BLaER1 treated with 17β-estradiol and CSF1 and Interleukin-3, amounts not matched to agents 10 nM and 100 nM (cell line): ENCODE measurements around the gene TMED9.

Experiments used
- H3K27ac ChIP-seq, 11 experiments: shearing (Covaris generic); formaldehyde crosslinking; 2 replicates each; pipeline ENCODE4 v1.8.1; 2022
- H3K27me3 ChIP-seq, 11 experiments: shearing (Covaris generic); formaldehyde crosslinking; 2 replicates each; pipeline ENCODE4 v1.8.1; 2022
- H3K36me3 ChIP-seq, 11 experiments: shearing (Covaris generic); formaldehyde crosslinking; 2 replicates each; pipeline ENCODE4 v1.8.1; 2022
- H3K4me1 ChIP-seq, 10 experiments: shearing (Covaris generic); formaldehyde crosslinking; 2 replicates each; pipeline ENCODE4 v1.8.1; 2022
- H3K4me2 ChIP-seq, 11 experiments: shearing (Covaris generic); formaldehyde crosslinking; 2 replicates each; pipeline ENCODE4 v1.8.1; 2022
- H3K4me3 ChIP-seq, 10 experiments: shearing (Covaris generic); formaldehyde crosslinking; 2 replicates each; pipeline ENCODE4 v1.8.1; 2022
- H3K9ac ChIP-seq, 11 experiments: shearing (Covaris generic); formaldehyde crosslinking; 2 replicates each; pipeline ENCODE4 v1.8.1; 2022
- H3K9me3 ChIP-seq, 11 experiments: shearing (Covaris generic); formaldehyde crosslinking; replicated peaks in 1 of 11; 2 replicates each; pipeline ENCODE4 v1.8.1; 2022
- H4K20me1 ChIP-seq, 11 experiments: shearing (Covaris generic); formaldehyde crosslinking; 2 replicates each; pipeline ENCODE4 v1.8.1; 2022
- Cebpa-rat ChIP-seq, 11 experiments: shearing (Covaris generic); IDR thresholded peaks; 2 replicates each; pipeline ENCODE4 v1.8.1; 2022

TMED9 gene

DNA sequence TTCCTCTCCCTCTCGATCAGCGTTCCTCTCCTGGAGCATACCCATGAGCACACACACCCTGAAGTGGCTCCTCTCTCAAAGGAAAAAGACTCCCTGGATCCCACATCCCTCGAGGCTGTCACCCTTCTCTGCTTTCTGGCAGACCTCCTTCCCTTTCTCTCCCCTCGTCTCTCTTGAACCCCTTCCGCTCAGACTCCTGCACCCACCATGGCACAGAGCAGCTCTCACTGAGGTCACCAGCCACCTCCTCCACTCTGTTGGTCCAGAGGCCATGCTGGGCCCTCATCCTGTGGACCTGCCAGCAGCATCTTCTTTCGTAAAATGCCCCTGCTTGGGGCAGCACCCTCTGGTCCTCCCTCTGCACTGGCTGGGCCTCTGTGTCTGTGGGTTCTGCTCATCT, 13.7 kb downstream of the TMED9 start:
- TF ChIP-seq Cebpa-rat (IDR thresholded peaks at IDR 0.05), result no peak
- Histone ChIP-seq H3K9ac (peak overlapping the region in 4 of 11 experiments; percentile 7 to 51 (median 14); a peak in 3 of 22 replicates), H3K36me3 (peaks cover 0 to 50% (median 23%) of the 10 kb centered on the region in 11 experiments; a peak in 19 of 22 replicates), H4K20me1 (peaks cover 0 to 81% (median 42%) of the 10 kb centered on the region in 11 experiments; a peak in 16 of 22 replicates), H3K4me1 (peaks cover 35 to 63% (median 54%) of the 10 kb centered on the region in 10 experiments), H3K9me3 (no peaks in the 10 kb centered on the region), H3K27me3 (no peaks in the 10 kb centered on the region), H3K4me2 (no peak overlapping the region), H3K27ac (no peak overlapping the region), H3K4me3 (no peak overlapping the region)

GRCh38 chr5:177606071-177607051, 14.4 kb downstream of the TMED9 start:
- H3K9me3 ChIP-seq, result no peaks in the 10 kb centered on the region
- peak overlapping the region in 4 of 11 experiments; percentile 41 to 81 (median 68); a peak in 4 of 22 replicates for H3K4me2 ChIP-seq
- H3K27ac ChIP-seq, result peak overlapping the region in 2 of 11 experiments; percentile 31 to 40; a peak in 3 of 22 replicates
- H4K20me1 ChIP-seq, result peaks cover 0 to 88% (median 36%) of the 10 kb centered on the region in 11 experiments; a peak in 17 of 22 replicates
- peaks cover 28 to 63% (median 54%) of the 10 kb centered on the region in 10 experiments for H3K4me1 ChIP-seq
- no peaks in the 10 kb centered on the region for H3K27me3 ChIP-seq
- peak overlapping the region in 7 of 11 experiments; percentile 5 to 51 (median 18); a peak in 8 of 22 replicates for H3K9ac ChIP-seq
- no peak overlapping the region for H3K4me3 ChIP-seq
- peaks cover 0 to 57% (median 30%) of the 10 kb centered on the region in 11 experiments; a peak in 20 of 22 replicates for H3K36me3 ChIP-seq
- no peak for TF ChIP-seq Cebpa-rat (IDR thresholded peaks at IDR 0.05)

- H3K27ac ChIP-seq, result peak overlapping the region in 3 of 11 experiments; percentile 16 to 40 (median 31); a peak in 4 of 22 replicates
- peak overlapping the region in 6 of 11 experiments; percentile 4 to 51 (median 21); a peak in 5 of 22 replicates for H3K9ac ChIP-seq
- no peaks in the 10 kb centered on the region for H3K9me3 ChIP-seq
- no peak overlapping the region for H3K4me3 ChIP-seq
- H3K4me1 ChIP-seq, result peaks cover 28 to 63% (median 53%) of the 10 kb centered on the region in 10 experiments
- peaks cover 0 to 90% (median 33%) of the 10 kb centered on the region in 11 experiments; a peak in 17 of 22 replicates for H4K20me1 ChIP-seq
- H3K36me3 ChIP-seq, result peaks cover 0 to 64% (median 36%) of the 10 kb centered on the region in 11 experiments; a peak in 21 of 22 replicates
- no peaks in the 10 kb centered on the region for H3K27me3 ChIP-seq
- TF ChIP-seq Cebpa-rat (IDR thresholded peaks at IDR 0.05), result no peak
- peak overlapping the region; percentile 7 to 87 (median 64); a peak in 14 of 22 replicates for H3K4me2 ChIP-seq
Observed at GRCh38 chr5:177607115-177607451, 15.1 kb downstream of the TMED9 start.

DNA sequence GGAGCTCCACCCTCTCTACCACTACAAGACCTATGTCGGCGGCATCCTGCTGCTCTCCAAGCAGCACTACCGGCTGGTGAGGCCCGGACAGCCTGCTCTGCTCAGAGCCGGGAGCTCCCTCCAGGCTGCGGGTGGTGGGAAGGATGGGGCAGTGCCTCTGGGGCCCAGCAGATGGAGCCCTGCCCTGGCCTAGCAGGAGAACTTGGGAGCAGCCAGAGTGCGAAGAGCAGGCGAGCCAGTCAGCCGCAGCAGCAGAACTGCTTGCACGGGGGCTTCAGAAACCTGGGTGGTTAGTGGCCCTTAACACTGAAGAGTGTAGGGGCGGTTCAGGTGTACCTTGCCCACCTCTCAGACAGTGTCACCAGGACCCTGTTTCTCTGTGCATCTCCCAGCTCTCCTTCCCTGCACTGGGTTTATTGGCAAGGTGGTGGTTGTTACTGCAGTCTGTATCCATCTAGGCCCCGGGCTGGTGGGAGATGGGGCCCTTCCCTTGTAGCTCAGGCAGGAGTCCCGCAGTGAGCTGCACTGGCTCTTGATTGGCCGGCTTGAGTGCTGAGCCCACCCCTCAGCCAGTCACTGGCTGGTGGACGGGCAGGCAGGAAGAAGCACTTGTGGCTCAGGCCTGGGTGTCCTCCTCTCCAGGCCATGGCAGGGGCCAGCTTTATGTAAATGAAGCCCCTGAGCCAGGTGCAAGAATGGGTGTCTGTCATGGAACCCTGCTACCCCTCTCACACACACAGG, 15.6 kb downstream of the TMED9 start:
- no peak overlapping the region for H3K4me3 ChIP-seq
- peaks cover 0 to 85% (median 31%) of the 10 kb centered on the region in 11 experiments; a peak in 17 of 22 replicates for H4K20me1 ChIP-seq
- peak overlapping the region; percentile 17 to 87 (median 73); a peak in 21 of 22 replicates for H3K4me2 ChIP-seq
- peak overlapping the region in 8 of 11 experiments; percentile 15 to 67 (median 55); a peak in 9 of 22 replicates for H3K9ac ChIP-seq
- TF ChIP-seq Cebpa-rat (IDR thresholded peaks at IDR 0.05), result no peak
- peaks cover 28 to 67% (median 54%) of the 10 kb centered on the region in 10 experiments for H3K4me1 ChIP-seq
- H3K36me3 ChIP-seq, result peaks cover 0 to 69% (median 36%) of the 10 kb centered on the region in 11 experiments; a peak in 21 of 22 replicates
- no peaks in the 10 kb centered on the region for H3K9me3 ChIP-seq
- peak overlapping the region in 4 of 11 experiments; percentile 18 to 75 (median 37); a peak in 5 of 22 replicates for H3K27ac ChIP-seq
- no peaks in the 10 kb centered on the region for H3K27me3 ChIP-seq

- Histone ChIP-seq H3K4me1 (peaks cover 28 to 68% (median 54%) of the 10 kb centered on the region in 10 experiments), H3K9me3 (no peaks in the 10 kb centered on the region), H3K27me3 (no peaks in the 10 kb centered on the region), H3K4me2 (peak overlapping the region; percentile 26 to 87 (median 73); a peak in 19 of 22 replicates), H3K27ac (peak overlapping the region in 7 of 11 experiments; percentile 53 to 75 (median 66); a peak in 12 of 22 replicates), H4K20me1 (peaks cover 0 to 85% (median 31%) of the 10 kb centered on the region in 11 experiments; a peak in 17 of 22 replicates), H3K4me3 (no peak overlapping the region), H3K36me3 (peaks cover 0 to 71% (median 42%) of the 10 kb centered on the region in 11 experiments; a peak in 21 of 22 replicates), H3K9ac (peak overlapping the region; percentile 11 to 67 (median 48); a peak in 15 of 22 replicates)
- TF ChIP-seq Cebpa-rat (IDR thresholded peaks at IDR 0.05), result no peak
Observed at GRCh38 chr5:177608243-177609075, 16.5 kb downstream of the TMED9 start.

GRCh38 chr5:177609076-177610059, 17.4 kb downstream of the TMED9 start:
- Histone ChIP-seq H3K4me2 (peak overlapping the region; percentile 48 to 87 (median 73)), H4K20me1 (peaks cover 0 to 76% (median 24%) of the 10 kb centered on the region in 11 experiments; a peak in 17 of 22 replicates), H3K27me3 (no peaks in the 10 kb centered on the region), H3K36me3 (peaks cover 0 to 69% (median 46%) of the 10 kb centered on the region in 11 experiments), H3K9me3 (no peaks in the 10 kb centered on the region), H3K9ac (peak overlapping the region; percentile 11 to 67 (median 48); a peak in 18 of 22 replicates), H3K4me3 (0 out of 20 replicates have a peak overlapping the region, but pooled peaks of 1 of the 10 experiments have one; percentile 10), H3K4me1 (peaks cover 28 to 73% (median 54%) of the 10 kb centered on the region in 10 experiments), H3K27ac (peak overlapping the region in 9 of 11 experiments; percentile 25 to 75 (median 65); a peak in 17 of 22 replicates)
- TF ChIP-seq Cebpa-rat (IDR thresholded peaks at IDR 0.05), result no peak
